ENCODE results near the gene E4F1. TPM values are rescaled to one million over a fixed set of nuclear protein-coding genes. Genes with fewer than 3 reads are reported as not detected.

E4F1 gene
- total and polyA plus RNA-seq, 2 donors (not counting 3 experiments of a cell fraction or from before 2014, with no cell fraction given): 28.6 to 32.7 TPM

DNA sequence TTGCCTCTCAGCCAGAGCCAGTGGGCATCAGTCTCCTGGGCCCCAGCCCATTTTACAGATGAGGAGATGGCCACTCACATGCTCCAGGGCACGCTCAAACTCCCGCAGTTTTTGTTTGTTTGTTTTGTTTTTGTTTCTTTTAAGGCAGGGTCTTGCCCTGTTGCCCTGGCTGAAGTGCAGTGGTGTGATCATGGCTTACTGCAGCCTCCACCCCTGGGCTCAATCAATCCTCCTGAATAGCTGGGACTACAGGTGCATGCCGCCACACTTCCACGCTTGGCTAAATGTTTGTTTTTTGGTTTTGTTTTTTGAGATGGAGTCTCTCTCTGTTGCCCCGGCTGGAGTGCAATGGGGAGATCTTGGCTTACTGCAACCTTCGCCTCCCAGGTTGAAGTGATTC, 3.5 kb downstream of the E4F1 start:
- CTCF ChIA-PET: interaction anchor here (2.5 kb wide), 1 partner anchor 24 kb away, joined by 7 read pairs; the partner anchor contains the start of gene ECI1
- no peak overlapping the region for H3K27ac ChIP-seq (ENCODE audit: insufficient read depth, low read depth, low read length)
- no peak overlapping the region for H3K4me2 ChIP-seq (ENCODE audit: insufficient read depth, low read length)
- H3K4me3 ChIP-seq (replicated peaks in 1 of 3; ENCODE audit: insufficient read depth in 1 of 3, low read depth in 1 of 3, low read length in 3 of 3): no peak overlapping the region
- no peaks in the 10 kb centered on the region for H4K20me1 ChIP-seq (replicated peaks; ENCODE audit: control insufficient read depth, extremely low read depth, insufficient read depth, low read length)
- POLR2A ChIA-PET: no interaction called here
- DNase-seq (ENCODE audit: low read depth, low spot score) (no peak), FAIRE-seq (no peak)
- BruUV-seq (replicated peaks): no TSS peak
- H3K9ac ChIP-seq (replicated peaks; ENCODE audit: extremely low read depth, insufficient read depth, low read length): no peak overlapping the region
- dilution Hi-C loops (cut with MboI; ENCODE audit: extremely low pct_ligation_motif_present, low sequenced_read_pairs): no loop called here
- no peaks in the 10 kb centered on the region for H3K9me3 ChIP-seq (replicated peaks; ENCODE audit: control insufficient read depth, insufficient read depth, low read length)
- TF ChIP-seq MYC (IDR thresholded peaks at IDR 0.05; ENCODE audit: low read depth, low read length): no peak
- peaks cover 4 to 20% of the 10 kb centered on the region in 2 experiments for H3K36me3 ChIP-seq (ENCODE audit: control insufficient read depth in 2 of 2, extremely low read depth in 1 of 2, insufficient read depth in 2 of 2, low read length in 2 of 2)
- H3K27me3 ChIP-seq (ENCODE audit: control insufficient read depth in 2 of 2, insufficient read depth in 2 of 2, low read length in 2 of 2): no peaks in the 10 kb centered on the region
- peaks cover 36% of the 10 kb centered on the region for H3K79me2 ChIP-seq (ENCODE audit: control insufficient read depth, insufficient read depth, low read length)
- H2AFZ ChIP-seq (ENCODE audit: low read depth, low read length): no peak overlapping the region
- H3K9me1 ChIP-seq (replicated peaks; ENCODE audit: control insufficient read depth, extremely low read depth, insufficient read depth, low read length): no peaks in the 10 kb centered on the region
- H3K4me1 ChIP-seq (ENCODE audit: control insufficient read depth, extremely low read depth, insufficient read depth, low read length): peaks cover 7% of the 10 kb centered on the region
- intact Hi-C loops (cut with micrococcal nuclease): no loop called here

DNA sequence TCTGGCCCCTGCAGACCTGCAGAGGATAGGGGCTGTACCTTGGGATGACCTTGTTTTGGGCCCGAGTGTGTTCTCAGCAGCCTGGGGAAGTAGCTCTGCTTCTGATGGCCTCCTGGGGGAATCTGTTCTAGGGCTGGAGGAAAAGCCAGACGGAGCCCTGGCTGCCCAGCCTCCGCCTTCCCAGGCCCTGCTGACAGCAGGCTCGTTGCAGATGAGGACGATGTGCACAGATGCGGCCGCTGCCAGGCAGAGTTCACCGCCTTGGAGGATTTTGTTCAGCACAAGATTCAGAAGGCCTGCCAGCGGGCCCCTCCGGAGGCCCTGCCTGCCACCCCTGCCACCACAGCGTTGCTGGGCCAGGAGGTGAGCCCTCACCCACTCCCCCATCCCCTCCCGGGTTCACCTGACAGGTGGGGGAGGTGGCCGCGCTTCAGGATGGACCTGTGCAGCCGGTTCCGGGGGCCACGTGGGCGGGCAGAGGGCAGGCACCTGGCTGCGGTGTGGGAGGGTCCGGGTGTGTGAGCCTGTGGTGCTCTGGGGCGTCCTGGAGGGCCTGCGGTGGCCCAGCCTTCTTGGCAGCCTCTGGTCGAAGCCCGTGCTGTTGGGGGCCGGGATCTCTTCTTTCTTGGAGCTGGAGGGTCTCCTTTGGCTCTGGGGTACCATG, 4.9 kb downstream of the E4F1 start:
- dilution Hi-C loops (cut with MboI; ENCODE audit: extremely low pct_ligation_motif_present, low sequenced_read_pairs): no loop called here
- no peaks in the 10 kb centered on the region for H3K9me1 ChIP-seq (replicated peaks; ENCODE audit: control insufficient read depth, extremely low read depth, insufficient read depth, low read length)
- H3K4me2 ChIP-seq (ENCODE audit: insufficient read depth, low read length): no peak overlapping the region
- H2AFZ ChIP-seq (ENCODE audit: low read depth, low read length): no peak overlapping the region
- peaks cover 36% of the 10 kb centered on the region for H3K79me2 ChIP-seq (ENCODE audit: control insufficient read depth, insufficient read depth, low read length)
- no peaks in the 10 kb centered on the region for H3K27me3 ChIP-seq (ENCODE audit: control insufficient read depth in 2 of 2, insufficient read depth in 2 of 2, low read length in 2 of 2)
- no peak for FAIRE-seq
- no TSS peak for BruUV-seq (replicated peaks)
- intact Hi-C loops (cut with micrococcal nuclease): no loop called here
- no peak overlapping the region for H3K27ac ChIP-seq (ENCODE audit: insufficient read depth, low read depth, low read length)
- no peak for DNase-seq (ENCODE audit: low read depth, low spot score)
- H3K9me3 ChIP-seq (replicated peaks; ENCODE audit: control insufficient read depth, insufficient read depth, low read length): no peaks in the 10 kb centered on the region
- ChIA-PET CTCF (no interaction called here), POLR2A (no interaction called here)
- no peak for TF ChIP-seq EZH2 (IDR thresholded peaks at IDR 0.05; ENCODE audit: borderline replicate concordance, low read depth, low read length, severe bottlenecking)
- TF ChIP-seq MYC (IDR thresholded peaks at IDR 0.05; ENCODE audit: low read depth, low read length): no peak
- TF ChIP-seq POLR2AphosphoS5 (IDR thresholded peaks at IDR 0.05; ENCODE audit: insufficient read depth, low read depth, low read length): no peak
- no peak for TF ChIP-seq JUN (IDR thresholded peaks at IDR 0.05; ENCODE audit: borderline replicate concordance, insufficient read depth, insufficient read length, low read depth)
- H4K20me1 ChIP-seq (replicated peaks; ENCODE audit: control insufficient read depth, extremely low read depth, insufficient read depth, low read length): no peaks in the 10 kb centered on the region
- H3K4me1 ChIP-seq (ENCODE audit: control insufficient read depth, extremely low read depth, insufficient read depth, low read length): peaks cover 7% of the 10 kb centered on the region
- peaks cover 9 to 34% of the 10 kb centered on the region in 2 experiments for H3K36me3 ChIP-seq (ENCODE audit: control insufficient read depth in 2 of 2, extremely low read depth in 1 of 2, insufficient read depth in 2 of 2, low read length in 2 of 2)
- no peak overlapping the region for H3K4me3 ChIP-seq (replicated peaks in 1 of 3; ENCODE audit: insufficient read depth in 1 of 3, low read depth in 1 of 3, low read length in 3 of 3)
- no peak overlapping the region for H3K9ac ChIP-seq (replicated peaks; ENCODE audit: extremely low read depth, insufficient read depth, low read length)

Measured in endothelial cell of umbilical vein (primary cell).